GM13977 (cell line): ENCODE results near the gene ZNF366.

Experiments used
- DNase-seq: peaks from one replicate; pipeline ENCODE4 v3.0.0; 2012; ENCODE audit warnings: low spot score
- in situ Hi-C: fragments of 300-500 bp; cut with MboI; formaldehyde crosslinking; loops from one replicate; pipeline ENCODE4 v1.12.0; 2022; ENCODE audit warnings: low sequenced_read_pairs, low pct_unique_long_range_greater_than_20kb, mixed read lengths, inconsistent platforms; ENCODE audit not compliant: unreplicated experiment
- TF ChIP-seq, protein P1 (sequence below): IDR thresholded peaks from 2 replicates; pipeline ENCODE4 v1.5.1; 2012; ENCODE audit warnings: mild to moderate bottlenecking, control low read depth; ENCODE audit not compliant: insufficient read depth; ENCODE audit errors: extremely low read depth, missing control alignments

ZNF366 gene

DNA sequence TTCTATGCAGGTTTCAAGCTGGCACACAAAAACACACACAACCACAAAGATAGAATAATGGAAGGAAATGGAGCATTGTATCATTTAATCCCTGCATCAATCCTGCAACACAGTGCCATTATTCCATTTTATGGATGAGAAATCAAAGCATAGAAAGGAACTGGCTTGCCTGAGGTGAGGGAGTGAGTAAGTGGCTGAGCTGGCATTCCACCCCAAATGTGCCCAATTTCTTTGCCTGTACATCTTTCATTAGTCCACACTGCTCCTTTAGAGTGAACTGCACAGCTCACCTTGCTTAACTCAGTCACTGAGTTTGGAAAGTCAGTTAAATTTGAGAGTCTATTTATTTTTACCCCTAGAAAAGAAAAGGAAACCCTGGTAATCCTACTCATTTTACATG is 28.9 kb downstream of the ZNF366 start:
- no peak for DNase-seq
- TF ChIP-seq, protein P1, sequence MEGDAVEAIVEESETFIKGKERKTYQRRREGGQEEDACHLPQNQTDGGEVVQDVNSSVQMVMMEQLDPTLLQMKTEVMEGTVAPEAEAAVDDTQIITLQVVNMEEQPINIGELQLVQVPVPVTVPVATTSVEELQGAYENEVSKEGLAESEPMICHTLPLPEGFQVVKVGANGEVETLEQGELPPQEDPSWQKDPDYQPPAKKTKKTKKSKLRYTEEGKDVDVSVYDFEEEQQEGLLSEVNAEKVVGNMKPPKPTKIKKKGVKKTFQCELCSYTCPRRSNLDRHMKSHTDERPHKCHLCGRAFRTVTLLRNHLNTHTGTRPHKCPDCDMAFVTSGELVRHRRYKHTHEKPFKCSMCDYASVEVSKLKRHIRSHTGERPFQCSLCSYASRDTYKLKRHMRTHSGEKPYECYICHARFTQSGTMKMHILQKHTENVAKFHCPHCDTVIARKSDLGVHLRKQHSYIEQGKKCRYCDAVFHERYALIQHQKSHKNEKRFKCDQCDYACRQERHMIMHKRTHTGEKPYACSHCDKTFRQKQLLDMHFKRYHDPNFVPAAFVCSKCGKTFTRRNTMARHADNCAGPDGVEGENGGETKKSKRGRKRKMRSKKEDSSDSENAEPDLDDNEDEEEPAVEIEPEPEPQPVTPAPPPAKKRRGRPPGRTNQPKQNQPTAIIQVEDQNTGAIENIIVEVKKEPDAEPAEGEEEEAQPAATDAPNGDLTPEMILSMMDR, result no peak
- in situ Hi-C loops, result no loop called here

DNA sequence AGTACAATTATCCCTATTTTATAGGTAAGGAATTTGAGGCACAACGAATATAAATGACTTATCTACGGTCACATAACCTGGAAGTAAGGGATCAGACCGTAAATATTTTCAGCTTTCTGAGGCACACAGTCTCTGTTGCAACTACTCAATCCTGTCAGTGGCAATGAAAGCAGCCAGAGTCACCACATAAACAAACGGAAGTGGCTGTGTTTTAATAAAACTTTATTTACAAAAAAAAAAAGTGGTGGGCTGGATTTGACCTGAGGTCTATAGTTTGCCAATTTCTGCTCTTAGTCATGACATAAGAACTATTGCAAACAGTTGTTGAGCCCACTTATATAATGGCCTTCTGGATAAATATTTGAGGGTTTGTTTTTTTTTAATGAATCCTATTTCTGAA is 29.6 kb downstream of the ZNF366 start:
- TF ChIP-seq, protein P1, result no peak
- no peak for DNase-seq
- in situ Hi-C loops, result no loop called here

GRCh38 chr5:72477176-72477575 is 30.0 kb downstream of the ZNF366 start:
- TF ChIP-seq, protein P1, result no peak
- DNase-seq, result no peak
- in situ Hi-C loops, result no loop called here

- TF ChIP-seq, protein P1, result no peak
- in situ Hi-C loops, result no loop called here
- DNase-seq, result no peak
These were observed 30.5 kb downstream of the ZNF366 start for GRCh38 chr5:72476721-72477120.

DNA sequence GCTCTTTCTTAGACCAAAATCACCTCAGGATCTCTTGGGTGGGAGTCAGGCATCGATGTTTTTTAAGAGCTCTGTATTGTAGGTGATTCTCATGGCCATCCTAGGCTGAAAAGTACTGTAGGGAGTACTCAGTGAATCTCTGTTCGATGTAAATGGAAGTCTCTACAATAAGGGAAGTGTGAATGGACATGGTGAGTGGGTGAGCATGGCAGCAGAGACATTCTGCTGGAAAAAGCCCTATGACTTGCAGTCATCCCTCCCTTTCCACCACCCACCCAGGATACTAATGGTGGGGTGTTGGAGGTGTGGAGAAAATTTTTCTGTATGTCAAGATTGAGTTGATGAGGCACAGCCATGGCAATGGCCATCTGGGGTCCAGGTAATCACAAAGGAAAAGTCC is 30.9 kb downstream of the ZNF366 start:
- TF ChIP-seq, protein P1, result no peak
- in situ Hi-C loops, result no loop called here

GRCh38 chr5:72474516-72474915 is 32.7 kb downstream of the ZNF366 start:
- in situ Hi-C loops, result no loop called here
- TF ChIP-seq, protein P1, result no peak
- DNase-seq, result no peak

More for the DNA sequence above, 30.9 kb downstream of the ZNF366 start:
- no peak for DNase-seq

- in situ Hi-C loops, result no loop called here
- TF ChIP-seq, protein P1, result no peak
- DNase-seq, result no peak
These were observed 33.1 kb downstream of the ZNF366 start for GRCh38 chr5:72474046-72474500.
